HepG2 (cell line): ENCODE results near the gene LYRM1. TPM values are rescaled to one million over a fixed set of nuclear protein-coding genes. Genes with fewer than 3 reads are reported as not detected.

Source experiments
- ATAC-seq: fragments of 200-7000 bp; cut with Tn5 transposase; 3 replicates; pipeline ENCODE4 v1.9.1; 2020; ENCODE audit warnings: mild to moderate bottlenecking, moderate library complexity
- BruUV-seq: library from RNA; stranded (reverse); fragments of 400-500 nt; replicated peaks from 2 replicates; lab custom pipeline; 2021; lab: Mats Ljungman, UMichigan
- CTCF ChIA-PET: fragments of 300-600 bp; formaldehyde crosslinking; extraction: SDS; loops from one replicate; lab custom pipeline; 2021; ENCODE audit warnings: low total read pairs, inconsistent platforms, low intra/inter-chr PET ratio; lab: Yijun Ruan, JAX
- POLR2A ChIA-PET: fragments of 350-600 bp; sonication (Branson Sonifier 250); formaldehyde crosslinking; loops from one replicate; lab custom pipeline; 2020; ENCODE audit warnings: antibody characterized with exemption, inconsistent platforms; lab: Yijun Ruan, JAX
- DNase-seq: peaks from one replicate; pipeline ENCODE4 v3.0.0-alpha.2; 2015; ENCODE audit warnings: low spot score
- FAIRE-seq: peaks from 3 replicates; lab custom pipeline; 2011; peaks lifted over from hg19 to GRCh38; lab: Jason Lieb, UNC
- H2AFZ ChIP-seq: one replicate; pipeline ENCODE4 v1.6.1; 2011; ENCODE audit warnings: low read length, inconsistent platforms
- H3K27ac ChIP-seq: fragments of 300-600 bp; 3 replicates; pipeline ENCODE4 v1.8.0; 2011; ENCODE audit warnings: mixed run types, mild to moderate bottlenecking, mixed read lengths, low read length, inconsistent platforms; ENCODE audit not compliant: insufficient read depth; ENCODE audit errors: extremely low read length
- H3K27me3 ChIP-seq, 2 experiments: fragments of 200-600 bp in 1 of 2; 2 replicates in 1 of 2; 3 replicates in 1 of 2; pipeline versions ENCODE4 v1.6.0 to v1.8.0; 2011; ENCODE audit warnings: low read length in 2 of 2, mild to moderate bottlenecking in 2 of 2, moderate library complexity in 2 of 2, inconsistent platforms in 1 of 2; ENCODE audit not compliant: insufficient read depth in 2 of 2, control insufficient read depth in 1 of 2
- H3K36me3 ChIP-seq, 2 experiments: fragments of 200-600 bp in 1 of 2; replicated peaks in 1 of 2; 2 replicates in 1 of 2; 3 replicates in 1 of 2; pipeline versions ENCODE4 v1.5.1 to v1.8.0; 2011; ENCODE audit warnings: low read length in 2 of 2, inconsistent platforms in 1 of 2; ENCODE audit not compliant: insufficient read depth in 2 of 2, control insufficient read depth in 1 of 2
- H3K4me1 ChIP-seq: 2 replicates; pipeline ENCODE4 v1.5.1; 2012; ENCODE audit warnings: low read length, inconsistent platforms; ENCODE audit not compliant: insufficient read depth
- H3K4me2 ChIP-seq: 2 replicates; pipeline ENCODE4 v1.6.0; 2011; ENCODE audit warnings: low read depth, low read length, inconsistent platforms
- H3K4me3 ChIP-seq, 3 experiments: fragments of 200-600 bp in 1 of 3; sonication (generic), shearing (Covaris generic) in 1 of 3; replicated peaks in 1 of 3; 2 replicates each; pipeline ENCODE4 v1.5.1; 2011 to 2016; ENCODE audit warnings: low read length in 3 of 3, inconsistent platforms in 2 of 3, low read depth in 2 of 3, mild to moderate bottlenecking in 2 of 3, control low read depth in 1 of 3, mixed read lengths in 1 of 3; ENCODE audit not compliant: insufficient read depth in 1 of 3
- H3K79me2 ChIP-seq: one replicate; pipeline ENCODE4 v1.6.1; 2011; ENCODE audit warnings: low read length, inconsistent platforms; ENCODE audit not compliant: insufficient read depth
- H3K9ac ChIP-seq: 2 replicates; pipeline ENCODE4 v1.6.0; 2011; ENCODE audit warnings: mild to moderate bottlenecking, low read depth, low read length, inconsistent platforms; ENCODE audit not compliant: insufficient read depth
- H3K9me3 ChIP-seq: 2 replicates; pipeline ENCODE4 v1.5.1; 2012; ENCODE audit warnings: mild to moderate bottlenecking, low read length
- H4K20me1 ChIP-seq: 2 replicates; pipeline ENCODE4 v1.6.0; 2011; ENCODE audit warnings: inconsistent platforms, mild to moderate bottlenecking, low read length, moderate library complexity; ENCODE audit not compliant: insufficient read depth
- ATF3 ChIP-seq: sonication (generic); formaldehyde crosslinking; IDR thresholded peaks from 2 replicates; pipeline ENCODE4 v1.4.0; 2020; ENCODE audit warnings: missing genetic modification reagents
- ATRX ChIP-seq: sonication (generic); formaldehyde crosslinking; IDR thresholded peaks from 2 replicates; pipeline ENCODE4 v1.4.0; 2020; ENCODE audit warnings: missing genetic modification reagents, borderline replicate concordance
- BRCA1 ChIP-seq: sonication (generic); formaldehyde crosslinking; IDR thresholded peaks from 2 replicates; pipeline ENCODE4 v1.4.0; 2020; ENCODE audit warnings: missing genetic modification reagents
- FOXO4 ChIP-seq: sonication (generic); formaldehyde crosslinking; conservative IDR thresholded peaks from 2 replicates; pipeline ENCODE4 v1.8.1; 2023; ENCODE audit warnings: missing genetic modification reagents
- GATAD2A ChIP-seq: IDR thresholded peaks from 2 replicates; pipeline ENCODE4 v1.6.1; 2016
- NBN ChIP-seq: fragments of 450-650 bp; conservative IDR thresholded peaks from 2 replicates; pipeline ENCODE4 v1.6.1; 2017
- PRDM4 ChIP-seq: sonication (generic); formaldehyde crosslinking; IDR thresholded peaks from 2 replicates; pipeline ENCODE4 v1.9.0; 2021; ENCODE audit warnings: missing genetic modification reagents, borderline replicate concordance
- ZNF180 ChIP-seq: sonication (generic); formaldehyde crosslinking; IDR thresholded peaks from 2 replicates; pipeline ENCODE4 v1.4.0; 2020; ENCODE audit warnings: low read depth, missing genetic modification reagents, borderline replicate concordance
- ZNF354B ChIP-seq: sonication (generic); formaldehyde crosslinking; IDR thresholded peaks from 2 replicates; pipeline ENCODE4 v1.8.0; 2022; ENCODE audit warnings: mild to moderate bottlenecking, missing genetic modification reagents
- ZNF550 ChIP-seq: sonication (generic); formaldehyde crosslinking; IDR thresholded peaks from 2 replicates; pipeline ENCODE4 v1.4.0; 2020; ENCODE audit warnings: mild to moderate bottlenecking, missing genetic modification reagents, borderline replicate concordance
- ZNF75D ChIP-seq: sonication (generic); formaldehyde crosslinking; IDR thresholded peaks from 2 replicates; pipeline ENCODE4 v1.8.1; 2023; ENCODE audit warnings: missing genetic modification reagents, mild to moderate bottlenecking, borderline replicate concordance
- ZNF891 ChIP-seq: sonication (generic); formaldehyde crosslinking; IDR thresholded peaks from 2 replicates; pipeline ENCODE4 v1.5.0; 2020; ENCODE audit warnings: mild to moderate bottlenecking, missing genetic modification reagents
- WGBS: methylation state at CpG from one replicate; pipeline ENCODE4 v1.1.6; 2017; ENCODE audit warnings: low lambda C conversion rate; 5-methylcytosine and 5-hydroxymethylcytosine counted together
- in situ Hi-C: cut with HindIII; loops from 2 replicates; pipeline ENCODE4 v1.10.0; 2017; ENCODE audit warnings: low pct_unique_long_range_greater_than_20kb; ENCODE audit not compliant: extremely low pct_ligation_motif_present
- intact Hi-C: fragments of 100-400 bp; cut with micrococcal nuclease; formaldehyde crosslinking; loops from one replicate; pipeline ENCODE4 v1.10.0; 2022; ENCODE audit not compliant: unreplicated experiment
- polyA plus RNA-seq, 8 experiments: library from polyadenylated mRNA; depleted of rRNA in 3 of 8; stranded (reverse) in 7 of 8; unstranded in 1 of 8; fragments of >200 nt; fragmentation: Illumina TruSeq in 4 of 8; extraction: Trizol in 4 of 8; gene quantifications; 2 replicates each; pipeline versions ENCODE4 v1.2.1 to v1.2.3, GENCODE V29; 2011 to 2016; ENCODE audit warnings: low read depth in 4 of 8, missing spikeins in 1 of 8, mixed read lengths in 1 of 8; ENCODE audit not compliant: insufficient read depth in 1 of 8
- total RNA-seq, 5 experiments: library from RNA; depleted of rRNA; stranded (reverse); fragments of >200 nt; fragmentation: Illumina TruSeq; extraction: Trizol; gene quantifications; 2 replicates each; pipeline ENCODE4 v1.2.3, GENCODE V29; 2016; ENCODE audit warnings: low read depth in 1 of 5

LYRM1 gene
- total and polyA plus RNA-seq, 2 of the 13 experiments (the other 11 are each of a cell fraction or from before 2014, with no cell fraction given): 59.2 to 82.6 TPM

GRCh38 chr16:20940871-20941635 is 40.5 kb downstream of the LYRM1 start:
- no peak overlapping the region for H3K9ac ChIP-seq
- 18% methylated on average over 6 of the region's 6 CpGs for whole genome bisulfite sequencing
- in situ Hi-C loops: no loop called here
- POLR2A ChIA-PET: no interaction called here
- no peak overlapping the region for H2AFZ ChIP-seq
- TF ChIP-seq ZNF550 (CRISPR knock-in tag) (no peak), ZNF75D (CRISPR knock-in tag) (no peak), ZNF354B (no peak), ZNF891 (CRISPR knock-in tag) (no peak), ATF3 (CRISPR knock-in tag) (no peak)
- intact Hi-C loops: no loop called here
- H3K4me2 ChIP-seq: no peak overlapping the region
- no peaks in the 10 kb centered on the region for H3K9me3 ChIP-seq
- DNase-seq (no peak), ATAC-seq (no peak), FAIRE-seq (no peak)
- H3K36me3 ChIP-seq: no peaks in the 10 kb centered on the region
- H3K27me3 ChIP-seq: peaks cover 0 to 3% of the 10 kb centered on the region in 2 experiments; a peak in 1 of 5 replicates
- no peaks in the 10 kb centered on the region for H4K20me1 ChIP-seq
- peaks cover 11% of the 10 kb centered on the region for H3K4me1 ChIP-seq
- H3K79me2 ChIP-seq: no peaks in the 10 kb centered on the region
- H3K27ac ChIP-seq: no peak overlapping the region
- BruUV-seq: no TSS peak
- H3K4me3 ChIP-seq: no peak overlapping the region
- CTCF ChIA-PET: no interaction called here

- no TSS peak for BruUV-seq
- WGBS: 76% methylated on average over 6 of the region's 6 CpGs
Measured at GRCh38 chr16:20941636-20941926, 41.0 kb downstream of the LYRM1 start.

More at GRCh38 chr16:20941636-20941926, 41.0 kb downstream of the LYRM1 start:
- intact Hi-C loops (no loop called here), in situ Hi-C loops (no loop called here)
- FAIRE-seq (no peak), ATAC-seq (no peak), DNase-seq (no peak)
- CTCF ChIA-PET: no interaction called here
- H3K4me2 ChIP-seq: no peak overlapping the region
- POLR2A ChIA-PET: no interaction called here
- H3K9me3 ChIP-seq: no peaks in the 10 kb centered on the region
- no peak overlapping the region for H3K4me3 ChIP-seq
- TF ChIP-seq ATRX (CRISPR knock-in tag) (no peak), BRCA1 (no peak), PRDM4 (CRISPR knock-in tag) (no peak), GATAD2A (CRISPR knock-in tag) (no peak), NBN (no peak), ZNF180 (CRISPR knock-in tag) (no peak), FOXO4 (no peak)
- H3K27ac ChIP-seq: no peak overlapping the region
- peaks cover 0 to 3% of the 10 kb centered on the region in 2 experiments; a peak in 1 of 5 replicates for H3K27me3 ChIP-seq
- no peaks in the 10 kb centered on the region for H3K79me2 ChIP-seq
- no peak overlapping the region for H2AFZ ChIP-seq
- H3K9ac ChIP-seq: no peak overlapping the region
- peaks cover 11% of the 10 kb centered on the region for H3K4me1 ChIP-seq
- H4K20me1 ChIP-seq: no peaks in the 10 kb centered on the region
- H3K36me3 ChIP-seq: no peaks in the 10 kb centered on the region
